CD4-positive, alpha-beta T cell (primary cell): ENCODE results near the gene DQX1. TPM values are rescaled to one million over a fixed set of nuclear protein-coding genes. Genes with fewer than 3 reads are reported as not detected.
A peak's percentile ranks its signal among the peaks of the same experiment; 100 is the strongest.

Experiments
- ATAC-seq: fragments of 200-7000 bp; cut with Tn5 transposase; one replicate; pipeline ENCODE4 v1.10.0; 2022; ENCODE audit warnings: mild to moderate bottlenecking; ENCODE audit not compliant: poor library complexity
- CTCF ChIA-PET: fragments of 350-600 bp; sonication (Branson Sonifier 250); formaldehyde crosslinking; loops from one replicate; lab custom pipeline; 2021; ENCODE audit warnings: antibody characterized with exemption, inconsistent platforms; lab: Charles Lee
- POLR2A ChIA-PET: fragments of 350-600 bp; sonication (Branson Sonifier 250); formaldehyde crosslinking; loops from one replicate; lab custom pipeline; 2021; ENCODE audit warnings: antibody characterized with exemption, inconsistent platforms; lab: Charles Lee
- DNase-seq, 14 experiments: peaks; one replicate each; pipeline ENCODE4 v3.0.0-alpha.2; 2013 to 2020; ENCODE audit warnings: mixed read lengths in 2 of 14
- H3K27ac ChIP-seq, 2 donors: one replicate each; pipeline versions ENCODE4 v1.5.1 to v1.7.0; 2013; ENCODE audit warnings: low read length in 2 of 2, low read depth in 1 of 2, mild to moderate bottlenecking in 1 of 2
- H3K27me3 ChIP-seq, 2 experiments: 1 replicate in 1 of 2; 2 replicates in 1 of 2; pipeline versions ENCODE4 v1.6.1 to v1.7.0; 2013; ENCODE audit warnings: low read length in 2 of 2, control low read depth in 1 of 2, mild to moderate bottlenecking in 1 of 2, moderate library complexity in 1 of 2; ENCODE audit not compliant: insufficient read depth in 2 of 2, control insufficient read depth in 1 of 2
- H3K36me3 ChIP-seq: one replicate; pipeline ENCODE4 v1.6.1; 2013; ENCODE audit warnings: low read length, control low read depth; ENCODE audit not compliant: insufficient read depth
- H3K4me1 ChIP-seq: one replicate; pipeline ENCODE4 v1.6.1; 2013; ENCODE audit warnings: low read length, control low read depth; ENCODE audit not compliant: insufficient read depth
- H3K4me3 ChIP-seq: one replicate; pipeline ENCODE4 v1.5.1; 2013; ENCODE audit warnings: mild to moderate bottlenecking, low read length, moderate library complexity
- H3K9me3 ChIP-seq, 2 experiments: 1 replicate in 1 of 2; 2 replicates in 1 of 2; pipeline versions ENCODE4 v1.6.1 to v1.7.0; 2013; ENCODE audit warnings: low read length in 2 of 2, mild to moderate bottlenecking in 2 of 2, control low read depth in 1 of 2, moderate library complexity in 1 of 2; ENCODE audit not compliant: control insufficient read depth in 1 of 2, insufficient read depth in 1 of 2
- H3K27ac Mint-ChIP-seq: one replicate; pipeline ENCODE4 v1.8.0; 2020; ENCODE audit warnings: mixed read lengths
- H3K27me3 Mint-ChIP-seq: one replicate; pipeline ENCODE4 v1.8.0; 2021; ENCODE audit warnings: mixed read lengths
- H3K36me3 Mint-ChIP-seq: one replicate; pipeline ENCODE4 v1.8.0; 2021; ENCODE audit warnings: low read depth, mixed read lengths
- H3K4me1 Mint-ChIP-seq: one replicate; pipeline ENCODE4 v1.8.0; 2021; ENCODE audit warnings: low read depth, mixed read lengths
- H3K4me3 Mint-ChIP-seq: one replicate; pipeline ENCODE4 v1.8.0; 2020; ENCODE audit warnings: mild to moderate bottlenecking, mixed read lengths
- H3K9me3 Mint-ChIP-seq: one replicate; pipeline ENCODE4 v1.8.0; 2020; ENCODE audit warnings: mixed read lengths
- intact Hi-C, 2 experiments: fragments of 100-400 bp; cut with DNase I in 1 of 2; cut with micrococcal nuclease in 1 of 2; formaldehyde crosslinking; loops; one replicate each; pipeline versions ENCODE4 v1.15.1 to v1.9.0; 2023 to 2025; cut with DNase I, micrococcal nuclease
- total RNA-seq, 174 experiments: library from RNA in 2 of 174; stranded (reverse) in 2 of 174; gene quantifications; one replicate each; pipeline ENCODE4 v1.2.3 and lab custom pipeline; 2021 to 2026
- TF ChIP-seq, protein P1 (sequence below): fragments of 200-600 bp; IDR thresholded peaks from one replicate; pipeline ENCODE4 v1.8.0; 2022; ENCODE audit warnings: antibody characterized with exemption, mild to moderate bottlenecking

DQX1 gene
- total RNA-seq, 2 experiments from 2014 or later: 0.22 TPM; not detected in 1

- Mint-ChIP-seq H3K4me3 (peak within 1 kb of the TSS; percentile 92), H3K27ac (peak within 1 kb of the TSS; percentile 89), H3K36me3 (peaks cover 57% of the 10 kb centered on the region), H3K27me3 (no peaks in the 10 kb centered on the region), H3K9me3 (no peaks in the 10 kb centered on the region), H3K4me1 (peaks cover 42% of the 10 kb centered on the region)
- DNase-seq: peak; percentile 69 to 94 (median 80)
- Histone ChIP-seq H3K4me1 (peaks cover 35% of the 10 kb centered on the region), H3K4me3 (peak within 1 kb of the TSS; percentile 84), H3K27ac (peak within 1 kb of the TSS; percentile 79 to 86), H3K9me3 (peaks cover 0 to 6% of the 10 kb centered on the region in 2 experiments), H3K27me3 (no peaks in the 10 kb centered on the region), H3K36me3 (peaks cover 42% of the 10 kb centered on the region)
- POLR2A ChIA-PET: interaction anchor here (0.7 to 3.8 kb wide), 17 partner anchors 9 to 706 kb away, joined by 3 to 37 read pairs (median 10); partner anchors contain the start of genes CCDC142, INO80B, LBX2 and MRPL53
- TF ChIP-seq, protein P1, sequence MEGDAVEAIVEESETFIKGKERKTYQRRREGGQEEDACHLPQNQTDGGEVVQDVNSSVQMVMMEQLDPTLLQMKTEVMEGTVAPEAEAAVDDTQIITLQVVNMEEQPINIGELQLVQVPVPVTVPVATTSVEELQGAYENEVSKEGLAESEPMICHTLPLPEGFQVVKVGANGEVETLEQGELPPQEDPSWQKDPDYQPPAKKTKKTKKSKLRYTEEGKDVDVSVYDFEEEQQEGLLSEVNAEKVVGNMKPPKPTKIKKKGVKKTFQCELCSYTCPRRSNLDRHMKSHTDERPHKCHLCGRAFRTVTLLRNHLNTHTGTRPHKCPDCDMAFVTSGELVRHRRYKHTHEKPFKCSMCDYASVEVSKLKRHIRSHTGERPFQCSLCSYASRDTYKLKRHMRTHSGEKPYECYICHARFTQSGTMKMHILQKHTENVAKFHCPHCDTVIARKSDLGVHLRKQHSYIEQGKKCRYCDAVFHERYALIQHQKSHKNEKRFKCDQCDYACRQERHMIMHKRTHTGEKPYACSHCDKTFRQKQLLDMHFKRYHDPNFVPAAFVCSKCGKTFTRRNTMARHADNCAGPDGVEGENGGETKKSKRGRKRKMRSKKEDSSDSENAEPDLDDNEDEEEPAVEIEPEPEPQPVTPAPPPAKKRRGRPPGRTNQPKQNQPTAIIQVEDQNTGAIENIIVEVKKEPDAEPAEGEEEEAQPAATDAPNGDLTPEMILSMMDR: no peak
- CTCF ChIA-PET: interaction anchor here (1.5 to 4.6 kb wide), 5 partner anchors 15 to 75 kb away, joined by 3 to 34 read pairs (median 6); partner anchors contain the start of genes CCDC142, INO80B, PCGF1 and TLX2
- intact Hi-C loops: loop anchor here (1.0 to 10.0 kb wide), 9 partner anchors 15 to 705 kb away; partner anchors contain the start of genes DOK1 (in 2 of the 2), CCDC142 (in 1 of the 2), PCGF1 (in 1 of the 2) and STAMBP (in 1 of the 2)
- peak; percentile 90 for ATAC-seq
These were observed 3.6 kb upstream of the DQX1 start, which contains the start of the genes AUP1 and HTRA2 for GRCh38 chr2:74529357-74530238. Gene AUP1 (minus strand): TSS chr2:74529706. CDS start chr2:74529629, 77 bp downstream. Gene HTRA2 (plus strand): TSS chr2:74529933. CDS start chr2:74530007, 74 bp downstream.

DNA sequence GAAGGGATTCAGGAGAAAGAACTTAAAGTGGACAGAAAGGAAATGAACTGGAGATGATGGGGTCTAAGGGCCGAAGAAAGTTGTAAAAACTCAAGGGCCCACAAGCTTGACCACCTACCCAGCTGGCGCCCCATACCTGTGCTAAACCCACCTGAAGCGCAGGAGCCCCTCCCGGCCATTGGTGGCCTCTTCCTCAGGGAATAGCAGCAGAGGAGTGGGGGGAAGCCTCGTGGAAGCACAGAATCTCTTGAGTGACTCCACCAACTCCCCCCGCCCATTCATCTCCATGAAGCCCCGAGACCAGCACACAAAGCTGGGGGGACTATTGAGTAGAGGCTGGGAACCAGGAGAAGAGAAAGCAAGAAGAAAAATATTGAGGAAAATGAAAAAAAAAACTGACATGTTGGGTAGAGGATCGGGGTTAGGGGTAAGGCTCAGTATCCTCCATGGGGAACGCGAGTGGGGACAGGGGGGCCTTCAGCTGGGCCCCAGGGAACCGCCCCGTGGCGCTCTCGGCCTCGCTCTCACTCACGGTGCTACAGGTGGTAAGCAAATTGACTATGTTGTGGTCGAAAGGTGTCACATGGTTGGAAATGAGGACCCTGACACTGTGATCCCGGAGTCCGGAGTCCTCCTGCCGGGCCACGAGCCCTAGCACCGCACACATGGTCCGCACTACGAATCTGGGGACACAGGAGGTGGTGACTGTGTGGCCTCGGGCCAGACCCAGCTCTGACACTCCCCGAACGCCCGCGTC lies 2.7 kb upstream of the DQX1 start:
- Mint-ChIP-seq H3K9me3 (no peaks in the 10 kb centered on the region), H3K4me1 (peaks cover 42% of the 10 kb centered on the region), H3K27me3 (no peaks in the 10 kb centered on the region), H3K27ac (peak overlapping the region; percentile 89), H3K4me3 (peak overlapping the region; percentile 92), H3K36me3 (peaks cover 57% of the 10 kb centered on the region)
- TF ChIP-seq, protein P1: no peak
- CTCF ChIA-PET: interaction anchor here (0.8 to 4.6 kb wide), 6 partner anchors 14 to 74 kb away, joined by 3 to 34 read pairs (median 5); partner anchors contain the start of genes CCDC142, INO80B, PCGF1 and TLX2
- Histone ChIP-seq H3K27ac (peak overlapping the region; percentile 79 to 86), H3K27me3 (no peaks in the 10 kb centered on the region), H3K9me3 (peaks cover 0 to 6% of the 10 kb centered on the region in 2 experiments), H3K36me3 (peaks cover 42% of the 10 kb centered on the region), H3K4me3 (peak overlapping the region; percentile 84), H3K4me1 (peaks cover 35% of the 10 kb centered on the region)
- intact Hi-C loops: loop anchor here (1.0 to 2.0 kb wide), 5 partner anchors 14 to 46 kb away; partner anchors contain the start of genes CCDC142 (in 1 of the 2), DOK1 (in 1 of the 2), PCGF1 (in 1 of the 2) and TLX2 (in 1 of the 2)
- POLR2A ChIA-PET: interaction anchor here (1.4 to 3.8 kb wide), 13 partner anchors 8 to 137 kb away, joined by 4 to 37 read pairs (median 11); partner anchors contain the start of genes CCDC142, INO80B, LBX2 and MRPL53
- ATAC-seq (peak; percentile 1), DNase-seq (peak in 2 of 14 experiments; percentile 14 to 28)
